ENCODE measurements around the gene MAEA. TPM values are rescaled to one million over a fixed set of nuclear protein-coding genes. Genes with fewer than 3 reads are reported as not detected.

Gene MAEA
- total RNA-seq, 1 donor from 2014 or later: 63.2 TPM

DNA sequence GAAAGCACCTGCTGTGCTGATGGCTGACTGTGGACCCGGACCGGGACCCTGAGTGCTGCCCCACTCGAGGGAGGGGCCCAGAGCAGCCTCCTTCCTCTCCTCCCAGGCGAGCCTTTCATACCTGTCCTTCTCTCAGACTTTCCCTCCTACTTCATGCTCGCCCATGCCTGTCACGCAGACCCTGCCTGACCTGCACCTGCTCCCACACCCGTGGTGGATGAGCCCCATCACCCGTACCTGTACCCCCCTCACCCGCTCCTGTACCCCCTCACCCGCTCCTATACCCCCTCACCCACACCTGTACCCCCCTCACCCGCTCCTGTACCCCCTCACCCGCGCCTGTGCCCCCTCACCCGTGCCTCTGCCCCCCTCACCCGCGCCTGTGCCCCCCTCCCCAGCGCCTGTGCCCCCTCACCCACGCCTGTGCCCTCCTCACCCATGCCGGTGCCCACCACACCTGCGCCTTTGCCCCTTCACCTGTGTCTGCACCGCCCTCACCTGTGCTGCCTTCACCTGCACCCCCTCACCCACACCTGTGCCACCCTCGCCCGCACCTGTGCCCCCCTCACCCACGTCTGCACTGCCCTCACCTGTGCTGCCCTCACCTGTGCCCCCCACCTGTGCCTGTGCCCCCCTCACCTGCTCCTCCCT, 5.8 kb downstream of the MAEA start:
- peaks cover 34% of the 10 kb centered on the region for H3K4me1 ChIP-seq
- no peak for DNase-seq

DNA sequence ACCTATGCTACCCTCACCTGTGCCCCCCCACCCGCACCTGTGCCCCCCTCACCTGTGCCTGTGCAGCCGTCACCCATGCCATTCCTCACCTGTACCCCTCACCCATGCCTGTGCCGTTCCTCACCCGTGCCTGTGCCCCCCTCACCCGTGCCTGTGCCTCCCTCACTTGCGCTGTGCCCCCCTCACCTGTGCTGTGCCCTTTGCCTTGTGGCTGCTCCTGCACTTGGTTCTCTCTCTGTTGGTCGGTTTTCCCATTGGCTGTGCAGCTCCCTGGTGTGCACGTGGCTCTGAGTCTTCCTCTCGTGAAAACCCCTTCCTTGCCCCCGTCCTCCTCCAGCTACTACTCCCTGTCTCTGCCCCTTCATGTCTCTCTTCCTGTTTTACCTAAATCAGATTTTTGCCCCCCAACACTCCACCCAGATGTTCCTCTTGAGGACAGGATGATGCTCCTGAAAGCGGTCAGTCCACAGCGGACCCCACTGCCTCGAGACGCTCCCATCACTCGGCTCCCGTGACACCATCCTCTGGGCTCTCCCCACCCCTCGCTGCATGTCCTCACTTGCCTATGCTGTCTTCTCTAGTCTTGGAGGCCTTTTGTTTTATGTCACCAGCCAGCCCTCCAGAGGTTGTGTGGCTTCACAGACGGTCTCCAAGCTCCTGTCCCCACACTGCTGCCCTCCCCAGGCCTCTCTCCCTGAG, 6.8 kb downstream of the MAEA start:
- Histone ChIP-seq H3K36me3 (peaks cover 36% of the 10 kb centered on the region), H3K27ac (no peak overlapping the region), H3K9me3 (no peaks in the 10 kb centered on the region), H3K4me3 (no peak overlapping the region), H3K27me3 (no peaks in the 10 kb centered on the region), H3K4me1 (peaks cover 24% of the 10 kb centered on the region)
- DNase-seq (no peak), ATAC-seq (no peak)
- TF ChIP-seq, protein P1, sequence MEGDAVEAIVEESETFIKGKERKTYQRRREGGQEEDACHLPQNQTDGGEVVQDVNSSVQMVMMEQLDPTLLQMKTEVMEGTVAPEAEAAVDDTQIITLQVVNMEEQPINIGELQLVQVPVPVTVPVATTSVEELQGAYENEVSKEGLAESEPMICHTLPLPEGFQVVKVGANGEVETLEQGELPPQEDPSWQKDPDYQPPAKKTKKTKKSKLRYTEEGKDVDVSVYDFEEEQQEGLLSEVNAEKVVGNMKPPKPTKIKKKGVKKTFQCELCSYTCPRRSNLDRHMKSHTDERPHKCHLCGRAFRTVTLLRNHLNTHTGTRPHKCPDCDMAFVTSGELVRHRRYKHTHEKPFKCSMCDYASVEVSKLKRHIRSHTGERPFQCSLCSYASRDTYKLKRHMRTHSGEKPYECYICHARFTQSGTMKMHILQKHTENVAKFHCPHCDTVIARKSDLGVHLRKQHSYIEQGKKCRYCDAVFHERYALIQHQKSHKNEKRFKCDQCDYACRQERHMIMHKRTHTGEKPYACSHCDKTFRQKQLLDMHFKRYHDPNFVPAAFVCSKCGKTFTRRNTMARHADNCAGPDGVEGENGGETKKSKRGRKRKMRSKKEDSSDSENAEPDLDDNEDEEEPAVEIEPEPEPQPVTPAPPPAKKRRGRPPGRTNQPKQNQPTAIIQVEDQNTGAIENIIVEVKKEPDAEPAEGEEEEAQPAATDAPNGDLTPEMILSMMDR (IDR thresholded peaks at IDR 0.05): no peak
- intact Hi-C loops (cut with DNase I): no loop called here

More for the DNA sequence above, 5.8 kb downstream of the MAEA start:
- H3K36me3 ChIP-seq: peaks cover 36% of the 10 kb centered on the region
- intact Hi-C loops (cut with DNase I): no loop called here
- no peaks in the 10 kb centered on the region for H3K9me3 ChIP-seq
- ATAC-seq: no peak
- H3K27me3 ChIP-seq: no peaks in the 10 kb centered on the region
- H3K4me3 ChIP-seq: no peak overlapping the region
- TF ChIP-seq, protein P1 (IDR thresholded peaks at IDR 0.05): no peak
- no peak overlapping the region for H3K27ac ChIP-seq

DNA sequence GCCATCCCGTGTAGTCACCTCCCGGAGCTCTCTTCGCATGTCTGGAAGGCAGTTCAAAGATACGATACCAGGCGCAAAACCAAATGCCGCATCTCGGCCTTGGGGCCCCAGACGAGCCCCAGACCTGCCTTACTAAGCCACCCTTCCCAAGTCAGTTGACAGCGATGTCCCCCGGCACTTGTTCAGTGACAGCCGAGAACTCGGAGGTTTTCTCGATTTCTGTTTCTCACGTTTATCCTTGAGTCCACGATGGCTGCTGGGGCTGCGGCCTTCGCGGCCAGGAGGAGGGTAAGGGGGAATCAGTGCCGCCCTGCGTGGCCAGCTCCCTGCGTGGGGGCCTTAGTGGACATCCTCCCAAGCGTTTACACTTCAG, 7.3 kb downstream of the MAEA start:
- DNase-seq (no peak), ATAC-seq (no peak)
- Histone ChIP-seq H3K27ac (no peak overlapping the region), H3K4me1 (peaks cover 19% of the 10 kb centered on the region), H3K27me3 (no peaks in the 10 kb centered on the region), H3K36me3 (peaks cover 36% of the 10 kb centered on the region), H3K4me3 (no peak overlapping the region), H3K9me3 (no peaks in the 10 kb centered on the region)
- TF ChIP-seq, protein P1 (IDR thresholded peaks at IDR 0.05): no peak
- intact Hi-C loops (cut with DNase I): no loop called here

DNA sequence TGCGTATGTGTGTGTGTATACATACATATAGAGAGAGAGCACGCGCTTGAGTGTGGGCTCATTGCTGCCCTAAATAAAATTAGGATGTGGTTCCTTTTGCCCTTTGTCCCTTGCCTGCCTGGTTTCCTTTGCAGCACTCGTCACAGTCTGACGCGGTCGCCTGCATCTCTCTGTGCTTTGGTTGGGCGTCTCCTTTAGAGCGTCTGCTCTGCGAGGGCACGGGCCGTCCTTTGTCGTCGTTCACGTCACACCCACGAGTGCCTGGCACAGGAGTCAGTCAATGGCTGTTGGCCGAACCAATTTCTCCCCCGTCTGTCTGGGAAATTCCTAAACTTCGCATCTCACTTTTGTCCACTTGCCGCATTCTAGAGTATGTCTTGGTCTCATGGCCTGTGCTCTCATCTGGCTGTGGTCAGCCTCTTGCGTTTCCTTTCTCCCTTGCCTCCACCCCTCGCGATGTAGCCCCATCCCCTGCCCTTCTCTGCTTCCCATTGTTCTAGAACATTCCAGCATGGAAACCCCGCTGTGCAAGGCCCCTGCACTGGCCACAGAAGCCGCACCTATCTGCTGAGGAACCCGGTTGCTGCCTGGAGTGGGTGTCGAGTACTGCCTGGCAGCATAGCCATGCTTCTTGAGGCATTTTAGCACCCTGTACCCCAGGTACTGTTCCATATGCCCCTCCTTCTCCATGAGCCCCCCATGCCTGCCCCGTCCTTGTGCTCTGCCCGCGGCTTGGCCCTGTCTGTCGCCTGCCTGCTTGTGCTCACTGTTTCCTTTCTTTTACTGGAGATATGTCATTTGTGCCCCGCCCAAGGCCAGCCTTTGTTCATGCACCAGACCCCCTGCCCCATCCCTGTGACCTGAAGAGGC, 8.0 kb downstream of the MAEA start:
- no peak for ATAC-seq
- H3K36me3 ChIP-seq: peaks cover 36% of the 10 kb centered on the region
- intact Hi-C loops (cut with DNase I): no loop called here
- peaks cover 12% of the 10 kb centered on the region for H3K4me1 ChIP-seq
- no peaks in the 10 kb centered on the region for H3K9me3 ChIP-seq
- H3K27ac ChIP-seq: no peak overlapping the region
- no peak overlapping the region for H3K4me3 ChIP-seq
- TF ChIP-seq, protein P1 (IDR thresholded peaks at IDR 0.05): no peak
- H3K27me3 ChIP-seq: no peaks in the 10 kb centered on the region
- DNase-seq: peak; percentile 42

DNA sequence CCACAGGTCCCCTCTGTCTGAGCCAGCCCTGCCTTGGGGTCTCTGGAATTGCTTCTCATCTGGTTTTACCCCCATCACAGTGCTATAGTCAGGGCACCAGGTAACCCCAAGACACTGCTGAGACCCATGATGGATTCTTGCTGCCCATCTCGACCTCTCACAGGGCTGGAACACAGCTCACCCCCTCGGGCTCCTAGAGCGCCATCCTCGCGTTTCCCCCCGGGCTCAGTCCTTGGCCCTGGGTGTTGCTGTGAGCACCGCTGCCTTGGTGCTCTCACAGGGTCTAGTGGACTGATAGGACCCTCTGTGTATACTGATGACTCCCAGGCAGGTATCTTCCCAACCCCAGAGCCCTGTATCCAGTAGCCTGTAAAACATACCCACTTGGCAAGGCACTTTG, 8.8 kb downstream of the MAEA start:
- H3K4me3 ChIP-seq: no peak overlapping the region
- peak; percentile 30 for DNase-seq
- peaks cover 11% of the 10 kb centered on the region for H3K4me1 ChIP-seq
- no peak overlapping the region for H3K27ac ChIP-seq
- intact Hi-C loops (cut with DNase I): no loop called here
- TF ChIP-seq, protein P1 (IDR thresholded peaks at IDR 0.05): no peak
- no peaks in the 10 kb centered on the region for H3K27me3 ChIP-seq
- ATAC-seq: no peak
- H3K36me3 ChIP-seq: peaks cover 36% of the 10 kb centered on the region
- no peaks in the 10 kb centered on the region for H3K9me3 ChIP-seq

Measured in upper lobe of right lung (tissue), 1 donor.